Sigmoid colon (tissue), 4 donors: ENCODE measurements around the gene CCDC59.

ENCODE experiments used
- EP300 ChIP-seq, 4 donors: sonication (generic); formaldehyde crosslinking; IDR thresholded peaks; one replicate each; pipeline ENCODE4 v1.6.1; 2017; ENCODE audit warnings: antibody characterized with exemption in 4 of 4
- TF ChIP-seq, protein P1 (sequence below), 4 experiments: fragments of 450-650 bp in 3 of 4; fragments of 200-600 bp in 1 of 4; IDR thresholded peaks; one replicate each; pipeline ENCODE4 v1.5.1; 2016 to 2019; ENCODE audit warnings: antibody characterized with exemption in 4 of 4, mild to moderate bottlenecking in 3 of 4, moderate library complexity in 2 of 4

DNA sequence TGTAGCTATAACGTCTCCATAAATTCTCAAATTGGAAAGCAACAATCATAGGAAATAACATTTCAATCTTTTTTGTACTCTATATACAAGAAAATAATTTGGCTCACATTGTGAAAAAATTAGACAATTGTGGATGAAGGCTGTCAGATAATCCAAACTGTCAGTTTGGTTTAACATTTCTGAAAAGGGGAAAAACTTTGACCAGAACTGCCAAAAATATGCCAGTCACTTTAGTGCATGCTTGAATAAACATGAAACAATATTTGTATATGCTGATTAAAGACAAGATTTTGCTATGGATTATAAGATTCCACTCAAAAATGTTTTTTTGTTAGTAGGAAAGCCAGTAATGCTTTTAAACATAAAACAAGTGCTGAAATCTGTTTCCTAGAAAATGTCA, 38.9 kb downstream of the CCDC59 start:
- no peak for TF ChIP-seq EP300 (IDR thresholded peaks at IDR 0.05)
- TF ChIP-seq, protein P1, sequence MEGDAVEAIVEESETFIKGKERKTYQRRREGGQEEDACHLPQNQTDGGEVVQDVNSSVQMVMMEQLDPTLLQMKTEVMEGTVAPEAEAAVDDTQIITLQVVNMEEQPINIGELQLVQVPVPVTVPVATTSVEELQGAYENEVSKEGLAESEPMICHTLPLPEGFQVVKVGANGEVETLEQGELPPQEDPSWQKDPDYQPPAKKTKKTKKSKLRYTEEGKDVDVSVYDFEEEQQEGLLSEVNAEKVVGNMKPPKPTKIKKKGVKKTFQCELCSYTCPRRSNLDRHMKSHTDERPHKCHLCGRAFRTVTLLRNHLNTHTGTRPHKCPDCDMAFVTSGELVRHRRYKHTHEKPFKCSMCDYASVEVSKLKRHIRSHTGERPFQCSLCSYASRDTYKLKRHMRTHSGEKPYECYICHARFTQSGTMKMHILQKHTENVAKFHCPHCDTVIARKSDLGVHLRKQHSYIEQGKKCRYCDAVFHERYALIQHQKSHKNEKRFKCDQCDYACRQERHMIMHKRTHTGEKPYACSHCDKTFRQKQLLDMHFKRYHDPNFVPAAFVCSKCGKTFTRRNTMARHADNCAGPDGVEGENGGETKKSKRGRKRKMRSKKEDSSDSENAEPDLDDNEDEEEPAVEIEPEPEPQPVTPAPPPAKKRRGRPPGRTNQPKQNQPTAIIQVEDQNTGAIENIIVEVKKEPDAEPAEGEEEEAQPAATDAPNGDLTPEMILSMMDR (IDR thresholded peaks at IDR 0.05), result no peak
